ENCODE measurements around the gene PIH1D1. TPM values are rescaled to one million over a fixed set of nuclear protein-coding genes. Genes with fewer than 3 reads are reported as not detected.

Gene PIH1D1
- total and polyA plus RNA-seq, 12 donors = 15.7 to 60.0 (median 29.3) TPM

DNA sequence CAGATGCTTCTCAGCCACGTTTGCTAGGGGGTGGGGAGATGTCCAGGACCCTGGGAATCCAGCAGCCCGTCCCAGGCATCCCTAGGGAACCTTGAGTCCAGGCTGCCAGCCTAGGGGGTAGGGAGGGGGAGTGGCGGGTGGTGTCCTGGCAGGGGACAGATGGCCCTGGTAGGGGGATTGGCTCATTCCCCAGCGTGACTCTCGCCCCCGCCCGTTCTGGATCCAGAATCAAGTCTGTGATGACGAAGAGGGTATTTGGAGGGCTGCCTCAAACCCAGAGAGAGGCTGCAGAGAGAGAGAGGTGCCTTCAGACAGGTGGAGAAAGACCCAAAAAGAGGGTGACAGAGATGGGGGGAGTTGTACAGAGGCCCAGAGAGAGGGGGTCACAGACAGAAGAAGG is 14.4 kb downstream of the PIH1D1 start:
- Histone ChIP-seq H3K36me3 (no peaks in the 10 kb centered on the region), H3K4me3 (no peak overlapping the region), H3K9me3 (no peaks in the 10 kb centered on the region), H3K27ac (no peak overlapping the region), H3K27me3 (peaks cover 16 to 98% (median 94%) of the 10 kb centered on the region in 7 donors), H3K4me1 (peaks cover 0 to 12% (median 4%) of the 10 kb centered on the region in 9 donors)
- ATAC-seq (no peak), DNase-seq (no peak)
- intact Hi-C loops (cut with DNase I) = loop anchor here in 2 of 10 donors (5.0 kb wide), 2 partner anchors 35 to 45 kb away; no protein-coding TSS in a partner anchor
- WGBS, 2 donors = 19 to 22% methylated on average over 8 of the region's 8 CpGs
- no peak for TF ChIP-seq CTCF (IDR thresholded peaks at IDR 0.05)

- 12 to 18% methylated on average over 41 to 42 of the region's 42 CpGs for WGBS, 2 donors
- no peaks in the 10 kb centered on the region for H3K36me3 ChIP-seq
- ATAC-seq (no peak), DNase-seq (no peak)
- H3K4me3 ChIP-seq = no peak overlapping the region
- peaks cover 16 to 98% (median 94%) of the 10 kb centered on the region in 7 donors for H3K27me3 ChIP-seq
- intact Hi-C loops (cut with DNase I) = loop anchor here in 2 of 10 donors (5.0 kb wide), 2 partner anchors 34 to 44 kb away; no protein-coding TSS in a partner anchor
- TF ChIP-seq CTCF (IDR thresholded peaks at IDR 0.05) = no peak
- no peak overlapping the region for H3K27ac ChIP-seq
- no peaks in the 10 kb centered on the region for H3K9me3 ChIP-seq
- peaks cover 0 to 6% (median 0%) of the 10 kb centered on the region in 9 donors for H3K4me1 ChIP-seq
These were observed 15.1 kb downstream of the PIH1D1 start for GRCh38 chr19:49436381-49437017.

DNA sequence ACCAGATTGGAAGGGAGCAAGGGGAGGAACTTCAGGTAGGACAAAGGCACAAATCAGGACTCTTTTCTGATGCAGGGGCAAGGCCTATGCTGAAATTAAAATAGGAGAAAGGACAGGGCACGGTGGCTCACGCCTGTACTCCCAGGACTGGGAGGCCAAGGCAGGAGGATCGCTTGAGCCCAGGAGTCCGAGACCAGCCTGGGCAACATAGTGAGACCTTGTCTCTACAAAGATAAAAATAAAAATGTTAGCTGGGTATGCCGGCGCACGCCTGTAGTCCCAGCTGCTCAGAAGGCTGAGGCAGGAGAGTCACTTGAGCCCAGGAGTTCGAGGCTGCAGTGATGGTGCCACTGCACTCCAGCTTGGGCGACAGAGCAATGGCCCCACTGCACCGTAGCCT is 15.9 kb downstream of the PIH1D1 start:
- ATAC-seq = no peak
- no peaks in the 10 kb centered on the region for H3K9me3 ChIP-seq
- 83% methylated on average over 10 of the region's 10 CpGs for WGBS, 2 donors
- H3K27ac ChIP-seq = no peak overlapping the region
- peaks cover 0 to 6% (median 0%) of the 10 kb centered on the region in 9 donors for H3K4me1 ChIP-seq
- peaks cover 16 to 98% (median 95%) of the 10 kb centered on the region in 7 donors for H3K27me3 ChIP-seq
- no peak overlapping the region for H3K4me3 ChIP-seq
- no peak for DNase-seq
- intact Hi-C loops (cut with DNase I) = loop anchor here in 2 of 10 donors (5.0 kb wide), 2 partner anchors 33 to 43 kb away; no protein-coding TSS in a partner anchor
- no peaks in the 10 kb centered on the region for H3K36me3 ChIP-seq
- no peak for TF ChIP-seq CTCF (IDR thresholded peaks at IDR 0.05)

DNA sequence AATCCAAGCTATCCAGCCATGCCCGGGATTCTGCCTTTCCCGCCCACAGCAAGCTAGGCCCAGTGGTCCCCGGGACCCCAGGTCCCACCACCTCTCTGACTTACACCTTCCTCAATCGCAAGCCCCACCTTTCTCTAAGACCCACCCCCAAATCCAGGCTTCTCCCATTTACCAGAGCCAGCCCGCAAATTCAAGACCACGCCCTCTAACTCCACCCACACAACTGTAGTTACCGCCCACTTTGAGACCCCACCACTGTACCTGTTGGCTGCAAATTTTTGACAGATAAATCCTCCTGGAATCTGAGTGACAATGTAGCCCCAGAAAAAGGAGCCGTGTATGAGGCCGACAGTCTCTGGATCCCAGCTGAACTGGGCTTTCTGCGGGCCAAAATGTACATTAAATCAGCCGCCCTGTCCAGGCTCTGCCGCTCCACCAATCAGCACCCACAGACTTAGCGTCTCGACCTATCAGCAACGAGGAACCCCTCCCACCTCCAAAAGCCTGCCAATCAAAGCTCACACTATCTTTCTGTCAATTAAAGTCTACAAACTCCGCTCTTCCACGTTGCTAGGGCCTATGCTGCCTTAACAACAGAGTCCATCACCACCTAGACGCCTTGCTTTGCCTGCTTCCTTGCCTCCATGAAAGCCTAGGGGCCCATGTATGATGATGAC is 16.6 kb downstream of the PIH1D1 start:
- intact Hi-C loops (cut with DNase I) = loop anchor here in 2 of 10 donors (5.0 kb wide), 2 partner anchors 33 to 43 kb away; no protein-coding TSS in a partner anchor
- 88 to 89% methylated on average over 18 of the region's 18 CpGs for WGBS, 2 donors
- H3K4me3 ChIP-seq = no peak overlapping the region

More for the DNA sequence above, 16.6 kb downstream of the PIH1D1 start:
- Histone ChIP-seq H3K36me3 (no peaks in the 10 kb centered on the region), H3K4me1 (peaks cover 0 to 3% (median 0%) of the 10 kb centered on the region in 9 donors), H3K27me3 (peaks cover 15 to 98% (median 95%) of the 10 kb centered on the region in 7 donors), H3K27ac (no peak overlapping the region), H3K9me3 (no peaks in the 10 kb centered on the region)
- DNase-seq (no peak), ATAC-seq (no peak)
- no peak for TF ChIP-seq CTCF (IDR thresholded peaks at IDR 0.05)

Data from heart right ventricle (tissue), 16 donors.